Omental fat pad (tissue), 4 donors: ENCODE measurements around the gene ATP8A2. TPM values are rescaled to one million over a fixed set of nuclear protein-coding genes. Genes with fewer than 3 reads are reported as not detected.

Experiments
- ATAC-seq: fragments of 150-250 bp; one replicate; pipeline ENCODE4 v1.9.1; 2016; ENCODE audit warnings: mild to moderate bottlenecking, moderate library complexity; ENCODE audit not compliant: low FRiP score
- DNase-seq: peaks from one replicate; pipeline ENCODE4 v3.0.0-alpha.2; 2019; ENCODE audit warnings: low spot score
- CTCF ChIP-seq, 3 donors: fragments of 450-650 bp; IDR thresholded peaks; one replicate each; pipeline ENCODE4 v1.5.1; 2016 to 2017; ENCODE audit warnings: antibody characterized with exemption in 3 of 3, mild to moderate bottlenecking in 3 of 3, moderate library complexity in 2 of 3
- total RNA-seq, 4 donors: library from RNA; depleted of rRNA; stranded (reverse); fragments of >200 nt; gene quantifications; one replicate each; pipeline ENCODE4 v1.1.0, GENCODE V29; 2016

Gene ATP8A2
- total RNA-seq, 4 donors from 2014 or later = 0.16 to 0.19 TPM; not detected in 2

GRCh38 chr13:25827831-25828465, 456.2 kb downstream of the ATP8A2 start:
- DNase-seq (no peak), ATAC-seq (no peak)
- TF ChIP-seq CTCF (IDR thresholded peaks at IDR 0.05) = no peak

- TF ChIP-seq CTCF (IDR thresholded peaks at IDR 0.05) = no peak
- ATAC-seq (no peak), DNase-seq (no peak)
Measured at GRCh38 chr13:25833761-25834160, 462.0 kb downstream of the ATP8A2 start.

DNA sequence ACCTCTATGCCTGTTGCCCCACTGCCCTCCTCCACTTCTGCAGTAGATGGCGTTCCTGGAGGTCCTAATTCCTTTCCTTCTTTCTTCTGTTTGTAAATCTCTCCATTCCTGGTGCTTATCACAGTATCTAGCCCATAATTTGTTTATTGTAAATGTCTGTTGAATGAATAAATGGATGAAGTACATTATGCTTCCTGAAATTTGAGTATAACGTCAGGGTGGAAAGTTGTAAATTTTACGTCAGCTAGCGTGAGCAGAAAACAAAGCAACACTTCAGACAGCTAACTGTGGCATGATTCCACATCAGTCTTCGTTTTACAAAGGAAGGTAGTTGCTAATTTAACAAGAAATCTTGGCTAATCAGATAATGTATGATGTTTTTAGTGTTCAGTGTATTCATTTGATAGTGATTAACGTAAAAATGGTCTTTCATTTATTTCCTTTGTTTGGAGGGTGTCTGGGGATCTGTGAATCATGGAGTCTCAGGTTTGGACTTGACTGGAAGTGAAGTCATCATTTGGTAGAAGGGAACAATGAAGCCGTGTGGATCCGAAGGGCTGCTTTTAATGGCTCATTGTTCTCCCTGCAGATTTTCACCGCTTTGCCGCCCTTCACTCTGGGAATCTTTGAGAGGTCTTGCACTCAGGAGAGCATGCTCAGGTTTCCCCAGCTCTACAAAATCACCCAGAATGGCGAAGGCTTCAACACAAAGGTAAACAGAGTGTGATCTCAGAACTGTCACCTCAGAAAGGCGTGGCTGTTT, 465.0 kb downstream of the ATP8A2 start:
- no peak for ATAC-seq
- DNase-seq = no peak
- no peak for TF ChIP-seq CTCF (IDR thresholded peaks at IDR 0.05)

- DNase-seq (no peak), ATAC-seq (no peak)
- no peak for TF ChIP-seq CTCF (IDR thresholded peaks at IDR 0.05)
Measured at GRCh38 chr13:25839371-25839770, 467.6 kb downstream of the ATP8A2 start.

- no peak for TF ChIP-seq CTCF (IDR thresholded peaks at IDR 0.05)
- DNase-seq = no peak
- ATAC-seq = no peak
Measured at GRCh38 chr13:25840261-25840660, 468.5 kb downstream of the ATP8A2 start.

GRCh38 chr13:25840931-25841330, 469.2 kb downstream of the ATP8A2 start:
- DNase-seq = no peak
- ATAC-seq = no peak
- TF ChIP-seq CTCF (IDR thresholded peaks at IDR 0.05) = no peak

DNA sequence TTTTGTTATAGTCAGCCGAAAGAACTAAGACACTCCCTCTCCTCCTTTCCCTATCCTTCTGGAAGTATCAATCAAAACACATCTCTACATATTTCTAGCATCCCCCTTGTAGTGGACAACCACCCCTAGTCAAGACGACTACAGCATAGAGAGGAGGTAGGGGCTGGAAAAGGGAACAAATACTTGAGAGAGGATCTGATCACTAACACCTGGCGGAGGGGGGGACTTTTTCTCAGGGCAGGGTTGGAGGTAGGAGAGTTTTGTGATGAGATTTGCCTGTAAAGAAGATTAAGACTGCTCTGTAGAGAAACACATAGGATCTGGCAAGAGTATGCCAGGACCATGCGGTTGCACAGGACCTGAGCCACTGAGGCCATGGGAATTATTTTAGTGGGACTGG, 471.9 kb downstream of the ATP8A2 start:
- no peak for TF ChIP-seq CTCF (IDR thresholded peaks at IDR 0.05)
- ATAC-seq (no peak), DNase-seq (no peak)
